ENCODE results near the gene KIF6. TPM values are rescaled to one million over a fixed set of nuclear protein-coding genes. Genes with fewer than 3 reads are reported as not detected.

KIF6 gene
- total RNA-seq, 1 experiment from 2014 or later = 0.80 TPM

DNA sequence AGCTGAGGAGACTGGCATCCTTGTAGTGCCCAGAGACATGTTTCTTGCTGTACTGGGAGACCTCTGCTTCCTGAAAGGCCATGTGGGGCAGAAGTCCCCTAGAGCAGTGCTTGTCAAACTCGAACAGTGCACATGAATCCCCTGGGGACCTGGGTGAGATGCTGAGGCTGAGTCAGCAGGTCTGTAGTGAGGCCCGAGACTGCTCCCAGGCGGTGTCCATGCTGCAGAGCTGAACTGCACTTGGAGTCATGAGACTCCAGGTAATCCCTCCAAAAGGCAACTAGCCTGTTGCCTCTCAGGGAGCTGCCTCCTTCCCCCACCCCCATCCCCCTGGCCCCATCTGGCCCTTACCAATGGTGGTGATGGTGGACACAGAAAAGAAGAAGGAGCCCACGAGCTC, 414.7 kb downstream of the KIF6 start:
- DNase-seq = no peak
- peaks cover 41% of the 10 kb centered on the region for H3K27me3 ChIP-seq (ENCODE audit: control insufficient read depth, insufficient read depth, low read length)
- H3K36me3 ChIP-seq (replicated peaks; ENCODE audit: control insufficient read depth, insufficient read depth, low read length) = no peaks in the 10 kb centered on the region
- H3K4me3 ChIP-seq (ENCODE audit: insufficient read depth, low read depth, low read length) = no peak overlapping the region

DNA sequence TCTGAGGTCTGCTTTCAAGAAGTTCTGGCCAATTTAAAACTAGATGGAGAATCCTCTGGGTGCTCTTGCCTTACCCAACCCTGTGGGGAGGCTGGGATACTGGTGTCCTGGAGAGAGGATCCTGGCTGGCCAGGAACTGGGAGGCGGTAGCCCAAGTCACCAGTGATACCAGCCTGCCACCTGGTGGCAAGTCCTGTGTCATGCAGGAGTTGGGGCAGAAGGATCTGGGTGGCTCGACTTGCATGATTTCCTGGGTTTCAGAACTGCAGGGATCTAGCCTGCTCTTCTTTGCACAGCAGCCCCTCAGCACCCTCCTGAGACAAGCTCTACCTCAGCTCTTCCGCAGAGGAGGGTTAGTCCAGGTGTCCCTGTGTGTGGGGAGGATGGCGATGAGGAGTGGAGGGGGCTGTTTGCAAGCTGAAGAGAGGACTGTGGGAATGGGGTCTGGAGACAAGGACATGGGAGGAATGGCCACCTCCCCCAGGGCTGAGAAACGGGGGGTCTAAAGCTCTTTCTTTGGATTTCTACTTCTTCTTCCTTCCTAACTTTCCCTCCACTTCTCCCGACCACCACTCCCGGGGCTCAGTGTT, 415.2 kb downstream of the KIF6 start:
- Histone ChIP-seq H3K36me3 (replicated peaks; ENCODE audit: control insufficient read depth, insufficient read depth, low read length) (no peaks in the 10 kb centered on the region), H3K4me3 (ENCODE audit: insufficient read depth, low read depth, low read length) (no peak overlapping the region), H3K27me3 (ENCODE audit: control insufficient read depth, insufficient read depth, low read length) (peaks cover 36% of the 10 kb centered on the region)
- peak; percentile 92 for DNase-seq

DNA sequence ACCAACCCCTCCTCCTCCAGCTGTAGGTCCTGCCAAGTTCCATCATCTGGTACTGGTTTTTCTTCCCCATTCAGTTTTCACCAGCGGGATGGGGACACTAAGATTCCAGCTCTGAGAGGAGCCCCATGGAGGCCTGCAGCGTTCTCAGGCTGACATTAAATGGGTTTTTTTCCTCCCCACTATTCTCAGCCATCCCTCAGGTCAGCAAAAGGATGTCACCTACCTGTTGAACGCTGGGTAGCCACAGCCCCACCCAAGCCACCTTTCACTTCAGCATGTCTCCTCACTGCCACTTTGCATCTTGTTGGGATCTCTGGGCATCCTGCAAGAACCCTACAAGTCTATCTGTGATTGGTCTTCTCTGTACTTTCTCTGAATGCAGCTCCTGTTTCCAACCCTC, 417.7 kb downstream of the KIF6 start:
- Histone ChIP-seq H3K4me3 (ENCODE audit: insufficient read depth, low read depth, low read length) (no peak overlapping the region), H3K27me3 (ENCODE audit: control insufficient read depth, insufficient read depth, low read length) (peaks cover 11% of the 10 kb centered on the region), H3K36me3 (replicated peaks; ENCODE audit: control insufficient read depth, insufficient read depth, low read length) (no peaks in the 10 kb centered on the region)
- no peak for DNase-seq

DNA sequence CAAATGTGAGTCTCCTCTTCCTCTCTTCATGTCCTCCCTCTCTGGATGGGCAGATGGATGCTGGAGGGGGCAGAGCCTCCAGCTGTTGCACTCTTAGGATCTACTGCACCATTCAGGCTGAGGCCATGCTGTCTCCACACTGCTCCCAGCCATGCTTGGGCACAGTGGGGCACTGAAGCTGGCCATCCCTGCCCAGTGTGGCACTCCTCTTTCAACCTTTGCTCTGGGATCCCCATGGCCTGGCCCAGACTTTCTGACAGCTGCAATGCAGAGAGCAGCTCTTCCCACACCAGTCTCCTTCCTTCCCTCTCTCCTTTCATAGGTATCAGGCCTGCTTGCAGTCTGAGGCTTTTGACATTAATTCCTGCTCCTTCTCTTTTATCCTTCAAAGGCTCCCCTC, 420.3 kb downstream of the KIF6 start:
- Histone ChIP-seq H3K27me3 (ENCODE audit: control insufficient read depth, insufficient read depth, low read length) (no peaks in the 10 kb centered on the region), H3K36me3 (replicated peaks; ENCODE audit: control insufficient read depth, insufficient read depth, low read length) (no peaks in the 10 kb centered on the region), H3K4me3 (ENCODE audit: insufficient read depth, low read depth, low read length) (no peak overlapping the region)
- DNase-seq = no peak

DNA sequence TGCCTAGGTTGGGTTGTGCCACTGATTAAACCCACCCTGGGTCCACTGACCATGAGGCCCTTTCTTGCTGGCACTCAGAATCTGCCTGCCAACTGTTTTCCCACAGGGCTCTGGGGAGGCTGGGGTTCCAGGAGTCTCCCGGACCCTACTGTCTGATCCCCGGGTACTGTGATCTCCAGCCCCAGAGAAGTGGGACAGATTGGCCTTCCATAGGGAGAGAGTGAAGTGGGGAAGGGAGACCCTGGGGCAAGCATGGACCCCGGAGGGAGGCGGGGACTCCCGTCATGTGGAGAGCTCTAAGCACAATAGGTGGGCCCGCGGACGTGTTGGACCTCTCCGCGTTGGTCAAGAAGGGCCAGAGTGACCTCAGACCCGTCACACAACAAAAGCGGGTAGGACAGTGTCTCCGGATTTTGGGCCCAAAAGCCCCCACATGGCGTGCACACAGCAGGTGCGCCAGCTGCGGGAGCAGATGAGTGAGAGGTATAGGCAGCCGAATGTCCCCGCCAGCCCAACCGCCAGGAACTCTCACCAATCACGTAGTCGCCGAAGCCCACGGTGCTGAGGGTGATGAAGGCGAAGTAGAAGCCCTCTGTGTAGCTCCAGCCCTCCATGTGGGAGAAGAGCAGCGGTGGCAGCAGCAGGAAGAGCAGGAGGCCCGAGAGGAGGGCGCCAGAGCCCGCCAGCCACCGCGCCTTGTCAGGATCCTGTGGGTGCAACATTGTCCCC, 421.6 kb downstream of the KIF6 start:
- no peaks in the 10 kb centered on the region for H3K36me3 ChIP-seq (replicated peaks; ENCODE audit: control insufficient read depth, insufficient read depth, low read length)
- no peak overlapping the region for H3K4me3 ChIP-seq (ENCODE audit: insufficient read depth, low read depth, low read length)
- no peaks in the 10 kb centered on the region for H3K27me3 ChIP-seq (ENCODE audit: control insufficient read depth, insufficient read depth, low read length)
- DNase-seq = no peak

DNA sequence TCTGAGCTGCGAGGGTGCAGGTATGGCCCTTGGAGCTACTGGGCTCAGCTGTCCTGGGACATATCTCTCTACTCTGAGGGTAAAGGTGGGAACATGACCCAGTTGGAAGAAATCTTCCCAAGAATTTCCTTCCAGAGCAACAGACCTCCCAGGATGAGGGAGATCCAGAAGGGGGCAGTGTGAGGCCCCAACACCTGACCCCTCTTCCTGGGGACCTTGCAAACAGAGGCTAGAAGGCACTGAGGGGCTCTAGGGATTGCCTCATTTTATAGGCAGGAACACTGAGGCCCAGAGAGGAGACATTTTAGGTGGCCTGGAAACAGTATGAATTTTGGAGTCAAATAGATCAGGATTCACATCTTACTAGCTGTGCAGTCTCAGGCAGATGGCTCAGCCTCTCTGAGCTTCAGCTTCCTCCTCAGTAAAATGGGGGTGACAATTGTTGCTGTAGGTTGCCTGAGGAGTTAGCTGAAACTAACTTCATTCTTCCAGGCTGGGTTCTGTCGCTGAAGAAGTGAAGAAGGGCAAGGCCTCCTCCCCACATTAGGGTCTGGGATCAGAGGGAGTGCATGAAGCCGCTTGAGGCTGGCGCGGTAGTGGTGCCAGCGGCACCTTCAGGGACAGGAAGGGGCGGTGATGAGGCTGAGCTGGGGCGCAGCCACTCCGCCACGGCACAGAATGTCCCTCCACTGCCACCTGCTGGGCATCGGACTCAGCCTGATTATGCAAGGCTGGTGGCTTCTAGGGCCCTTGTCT, 422.4 kb downstream of the KIF6 start:
- DNase-seq = peak; percentile 96
- Histone ChIP-seq H3K36me3 (replicated peaks; ENCODE audit: control insufficient read depth, insufficient read depth, low read length) (no peaks in the 10 kb centered on the region), H3K27me3 (ENCODE audit: control insufficient read depth, insufficient read depth, low read length) (no peaks in the 10 kb centered on the region), H3K4me3 (ENCODE audit: insufficient read depth, low read depth, low read length) (no peak overlapping the region)

DNA sequence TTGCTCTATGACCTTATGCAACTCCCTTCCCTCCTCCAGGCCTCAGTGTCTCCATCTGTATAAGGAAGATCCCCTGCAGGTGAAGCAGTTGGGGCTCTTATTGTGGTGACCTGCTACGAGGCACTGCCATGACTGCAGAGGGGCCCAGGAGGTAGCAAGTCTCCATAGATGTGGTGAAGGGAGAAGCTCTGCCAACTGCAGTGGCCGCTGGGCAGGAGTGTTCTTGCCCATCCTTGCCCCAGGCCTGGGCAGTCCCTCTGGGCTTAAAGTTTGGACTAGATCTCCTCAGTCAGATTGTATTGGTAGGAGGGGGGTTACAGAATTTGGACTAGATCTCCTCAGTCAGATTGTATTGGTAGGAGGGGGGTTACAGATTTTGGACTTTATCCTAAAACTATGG, 423.2 kb downstream of the KIF6 start:
- no peak for DNase-seq
- H3K36me3 ChIP-seq (replicated peaks; ENCODE audit: control insufficient read depth, insufficient read depth, low read length) = no peaks in the 10 kb centered on the region
- H3K4me3 ChIP-seq (ENCODE audit: insufficient read depth, low read depth, low read length) = no peak overlapping the region
- H3K27me3 ChIP-seq (ENCODE audit: control insufficient read depth, insufficient read depth, low read length) = no peaks in the 10 kb centered on the region

DNA sequence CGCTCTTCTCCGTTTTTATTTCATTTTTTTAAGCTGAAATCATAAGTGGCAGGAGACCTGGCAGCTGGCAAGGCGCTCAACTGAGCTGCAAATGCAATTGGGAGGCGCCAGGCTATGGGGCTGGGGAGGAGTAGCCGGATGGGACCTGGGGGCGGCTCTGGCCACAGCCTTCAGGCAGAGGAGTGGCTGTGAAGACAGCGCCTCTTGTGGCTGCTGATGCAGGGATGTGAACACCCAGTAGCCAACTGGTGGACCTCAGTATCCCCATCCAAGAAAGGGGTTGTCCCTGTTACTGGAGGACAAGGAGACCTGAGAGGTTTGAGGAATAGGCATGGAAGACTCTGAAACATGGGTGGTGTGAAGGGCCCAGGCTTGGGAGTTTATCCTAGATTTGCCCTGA, 423.6 kb downstream of the KIF6 start:
- Histone ChIP-seq H3K36me3 (replicated peaks; ENCODE audit: control insufficient read depth, insufficient read depth, low read length) (no peaks in the 10 kb centered on the region), H3K4me3 (ENCODE audit: insufficient read depth, low read depth, low read length) (no peak overlapping the region), H3K27me3 (ENCODE audit: control insufficient read depth, insufficient read depth, low read length) (no peaks in the 10 kb centered on the region)
- DNase-seq = peak; percentile 95

DNA sequence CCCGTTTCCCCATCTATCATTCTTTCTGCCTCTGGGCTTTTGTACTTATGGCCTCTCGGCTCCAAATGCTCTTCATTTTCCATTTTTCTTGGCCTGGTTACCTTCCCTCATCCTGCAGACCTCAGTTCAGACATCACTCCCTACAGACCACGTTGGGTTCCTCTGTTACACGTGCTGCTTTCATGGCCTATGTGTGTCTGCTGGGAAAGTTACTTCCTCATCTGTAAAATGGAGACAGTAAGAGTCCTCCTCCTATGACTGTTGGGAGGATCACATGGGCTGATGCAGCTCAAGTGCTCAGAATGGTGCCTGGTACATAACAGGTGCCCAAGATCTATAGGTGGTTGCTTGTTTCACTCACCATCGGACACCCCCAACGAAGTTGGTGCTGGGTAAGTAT, 424.5 kb downstream of the KIF6 start:
- H3K4me3 ChIP-seq (ENCODE audit: insufficient read depth, low read depth, low read length) = no peak overlapping the region
- no peak for DNase-seq
- no peaks in the 10 kb centered on the region for H3K27me3 ChIP-seq (ENCODE audit: control insufficient read depth, insufficient read depth, low read length)
- H3K36me3 ChIP-seq (replicated peaks; ENCODE audit: control insufficient read depth, insufficient read depth, low read length) = no peaks in the 10 kb centered on the region

DNA sequence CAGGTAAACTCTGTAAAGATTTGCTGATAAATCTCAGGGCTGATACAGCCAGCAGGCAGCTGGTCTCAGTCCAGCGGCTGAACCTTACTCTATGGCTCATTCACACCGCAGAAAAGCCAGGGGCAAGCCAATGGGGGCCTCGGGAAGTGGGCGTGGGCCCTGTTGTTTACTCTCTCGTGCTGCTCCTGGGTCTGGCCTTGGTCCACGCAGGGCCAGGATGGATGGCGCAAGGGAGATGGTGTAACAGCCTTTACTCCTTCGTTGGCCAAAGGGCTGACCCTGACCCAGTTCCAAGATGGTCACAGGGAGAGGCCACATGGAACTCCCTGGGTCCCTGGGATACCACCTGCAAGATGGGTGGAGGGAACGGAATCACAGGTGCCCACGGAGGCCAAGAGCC, 427.1 kb downstream of the KIF6 start:
- Histone ChIP-seq H3K4me3 (ENCODE audit: insufficient read depth, low read depth, low read length) (no peak overlapping the region), H3K36me3 (replicated peaks; ENCODE audit: control insufficient read depth, insufficient read depth, low read length) (no peaks in the 10 kb centered on the region), H3K27me3 (ENCODE audit: control insufficient read depth, insufficient read depth, low read length) (no peaks in the 10 kb centered on the region)
- DNase-seq = no peak

DNA sequence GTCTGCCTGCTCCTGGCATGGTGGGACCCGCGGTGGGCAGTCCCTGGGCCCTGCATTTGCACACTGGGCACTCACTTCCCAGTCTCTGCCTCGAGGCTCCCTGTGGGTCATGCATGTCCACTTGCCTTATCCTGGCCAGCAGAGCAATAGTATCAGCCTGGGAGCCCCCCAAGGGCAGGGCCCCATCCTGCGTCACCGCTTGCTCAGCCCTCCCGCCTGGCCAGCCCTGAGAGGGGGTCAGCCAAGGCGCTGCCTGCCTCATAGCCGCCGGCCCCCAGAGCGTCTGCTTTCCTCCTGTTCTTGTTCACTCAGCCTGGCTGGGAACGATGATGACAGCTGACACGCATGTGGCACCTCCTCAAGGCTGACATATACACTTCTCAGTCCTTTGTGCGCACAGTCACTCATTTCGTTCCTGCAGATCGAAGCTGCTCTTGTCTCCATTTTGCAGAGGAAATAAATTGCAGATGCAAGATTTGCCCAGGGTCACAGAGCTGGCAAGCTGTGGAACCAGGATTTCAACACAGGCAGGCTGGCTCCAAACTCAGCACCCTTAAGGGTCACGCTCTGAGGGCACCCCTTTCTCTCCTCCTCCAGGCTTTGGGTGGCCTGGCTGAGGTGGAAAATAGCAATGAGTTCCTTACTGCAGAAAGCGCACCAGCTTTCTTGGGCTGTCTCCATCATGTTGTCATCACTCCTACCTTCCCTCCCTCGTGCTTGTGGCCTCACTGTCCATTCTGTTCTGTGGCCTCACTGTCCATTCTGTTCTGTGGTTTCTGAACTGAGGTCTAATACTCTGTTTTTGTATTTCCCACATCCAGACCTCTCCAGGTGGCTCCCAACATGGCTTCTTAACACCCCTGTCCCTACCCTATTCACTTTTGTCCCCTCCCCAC, 428.2 kb downstream of the KIF6 start:
- Histone ChIP-seq H3K36me3 (replicated peaks; ENCODE audit: control insufficient read depth, insufficient read depth, low read length) (no peaks in the 10 kb centered on the region), H3K4me3 (ENCODE audit: insufficient read depth, low read depth, low read length) (no peak overlapping the region), H3K27me3 (ENCODE audit: control insufficient read depth, insufficient read depth, low read length) (no peaks in the 10 kb centered on the region; the same call in 1 of the 2 replicates)
- DNase-seq = peak; percentile 45

DNA sequence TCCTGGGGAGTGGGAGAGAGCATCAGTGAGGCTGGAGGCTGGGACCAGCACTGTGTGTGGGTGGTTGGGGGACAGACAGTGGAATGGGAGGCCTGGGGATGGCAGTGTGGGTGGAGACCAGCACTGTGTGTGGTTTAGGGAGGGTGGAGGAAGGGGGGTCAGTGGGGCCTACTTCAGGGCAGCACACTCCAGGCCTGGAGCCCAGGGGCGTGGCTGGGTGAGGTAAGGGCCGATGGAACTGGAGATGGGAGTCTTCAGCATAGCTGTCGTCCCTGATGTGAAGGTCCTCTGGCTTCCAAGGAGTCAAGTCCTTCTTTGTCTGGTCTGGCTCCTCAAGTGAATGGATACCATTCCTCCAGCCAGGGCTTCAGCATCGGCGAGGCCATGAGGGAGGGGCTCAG, 429.6 kb downstream of the KIF6 start:
- no peaks in the 10 kb centered on the region for H3K36me3 ChIP-seq (replicated peaks; ENCODE audit: control insufficient read depth, insufficient read depth, low read length)
- no peaks in the 10 kb centered on the region; the same call in none of the 2 replicates for H3K27me3 ChIP-seq (ENCODE audit: control insufficient read depth, insufficient read depth, low read length)
- peak; percentile 70 for DNase-seq
- H3K4me3 ChIP-seq (ENCODE audit: insufficient read depth, low read depth, low read length) = no peak overlapping the region

DNA sequence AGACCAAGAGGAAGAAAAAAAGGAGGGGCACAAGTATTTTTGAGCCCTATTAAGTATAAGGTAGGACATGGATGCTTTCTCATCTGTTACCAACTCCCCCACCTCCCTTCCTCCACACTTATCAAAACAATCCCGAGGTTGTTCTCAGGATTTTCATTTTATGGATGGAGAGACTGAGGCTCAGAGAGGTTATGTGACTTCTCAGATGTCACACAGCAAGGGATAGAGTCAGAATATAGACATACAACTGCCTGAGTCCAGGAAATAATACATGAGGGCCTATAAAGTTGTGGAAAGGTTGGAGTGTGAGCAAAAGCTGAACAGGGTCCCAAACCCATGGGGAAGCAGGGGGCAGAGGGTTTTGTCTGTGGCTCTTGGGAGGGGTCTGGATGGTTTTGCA, 430.3 kb downstream of the KIF6 start:
- H3K4me3 ChIP-seq (ENCODE audit: insufficient read depth, low read depth, low read length) = no peak overlapping the region
- no peaks in the 10 kb centered on the region for H3K36me3 ChIP-seq (replicated peaks; ENCODE audit: control insufficient read depth, insufficient read depth, low read length)
- H3K27me3 ChIP-seq (ENCODE audit: control insufficient read depth, insufficient read depth, low read length) = no peaks in the 10 kb centered on the region; the same call in none of the 2 replicates
- no peak for DNase-seq

DNA sequence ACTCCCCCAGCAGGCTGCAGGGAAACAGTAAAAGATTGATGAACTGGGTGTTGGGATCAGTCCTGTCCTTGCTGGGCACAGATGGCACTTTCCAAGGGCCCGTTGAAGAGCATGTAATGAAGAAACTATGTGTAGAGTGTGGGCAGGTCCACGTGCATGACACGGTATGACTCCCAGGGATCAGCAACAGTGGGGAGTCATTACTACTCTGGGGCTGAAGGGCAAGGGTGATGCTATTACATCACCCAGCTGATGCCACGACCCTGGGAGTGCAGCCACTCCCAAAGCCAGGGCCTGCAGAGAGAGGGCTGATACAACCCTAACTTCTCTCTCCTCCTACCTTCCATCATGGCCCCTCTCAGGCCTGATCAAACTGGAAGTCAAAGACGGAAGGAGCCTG, 431.1 kb downstream of the KIF6 start:
- no peaks in the 10 kb centered on the region for H3K36me3 ChIP-seq (replicated peaks; ENCODE audit: control insufficient read depth, insufficient read depth, low read length)
- no peak overlapping the region for H3K4me3 ChIP-seq (ENCODE audit: insufficient read depth, low read depth, low read length)
- DNase-seq = no peak
- H3K27me3 ChIP-seq (ENCODE audit: control insufficient read depth, insufficient read depth, low read length) = no peaks in the 10 kb centered on the region; the same call in none of the 2 replicates
